Heart right ventricle (tissue), 16 donors: ENCODE measurements around the gene MIDN. TPM values are rescaled to one million over a fixed set of nuclear protein-coding genes. Genes with fewer than 3 reads are reported as not detected.

Source experiments
- ATAC-seq, 8 donors: fragments of 200-7000 bp; cut with Tn5 transposase; one replicate each; pipeline ENCODE4 v1.9.1; 2020; ENCODE audit warnings: mild to moderate bottlenecking in 8 of 8, moderate library complexity in 8 of 8, moderate number of reproducible peaks in 1 of 8
- DNase-seq, 2 donors: peaks; one replicate each; pipeline ENCODE4 v3.0.0-alpha.2; 2020
- H3K27ac ChIP-seq, 10 donors: fragments of 200-600 bp; sonication (generic) in 2 of 10; one replicate each; pipeline versions ENCODE4 v1.5.0 to v1.8.0; 2020 to 2022; ENCODE audit warnings: mild to moderate bottlenecking in 3 of 10
- H3K27me3 ChIP-seq, 7 donors: fragments of 200-600 bp; one replicate each; pipeline ENCODE4 v1.8.0; 2021 to 2022; ENCODE audit warnings: mild to moderate bottlenecking in 2 of 7
- H3K36me3 ChIP-seq, 9 donors: fragments of 200-600 bp; sonication (generic) in 1 of 9; one replicate each; pipeline versions ENCODE4 v1.5.0 to v1.8.0; 2020 to 2022; ENCODE audit warnings: mild to moderate bottlenecking in 2 of 9
- H3K4me1 ChIP-seq, 9 donors: fragments of 200-600 bp; sonication (generic) in 1 of 9; one replicate each; pipeline versions ENCODE4 v1.5.0 to v1.8.0; 2020 to 2022; ENCODE audit warnings: mild to moderate bottlenecking in 4 of 9
- H3K4me3 ChIP-seq, 10 donors: fragments of 200-600 bp; sonication (generic) in 2 of 10; one replicate each; pipeline versions ENCODE4 v1.5.0 to v1.8.0; 2020 to 2022; ENCODE audit warnings: mild to moderate bottlenecking in 7 of 10, moderate library complexity in 2 of 10
- H3K9me3 ChIP-seq, 11 donors: fragments of 200-600 bp in 10 of 11; sonication (generic) in 2 of 11; one replicate each; pipeline versions ENCODE4 v1.5.0 to v1.8.0; 2013 to 2022; ENCODE audit warnings: mild to moderate bottlenecking in 2 of 11, control low read depth in 1 of 11, moderate library complexity in 1 of 11
- WGBS, 2 donors: extraction: QIAGEN DNeasy Blood & Tissue Kit; methylation state at CpG; one replicate each; pipeline ENCODE4 v1.1.7; 2013; ENCODE audit warnings: inconsistent platforms in 1 of 2; 5-methylcytosine and 5-hydroxymethylcytosine counted together
- intact Hi-C, 10 donors: fragments of 100-400 bp; cut with DNase I; formaldehyde crosslinking; loops; one replicate each; pipeline versions ENCODE4 v1.11.1 to v1.14.2; 2022
- polyA plus RNA-seq, 2 donors: library from polyadenylated mRNA; stranded (reverse); fragments of 200-250 nt; gene quantifications; one replicate each; pipeline ENCODE4 v1.2.3, GENCODE V29; 2013
- total RNA-seq, 10 donors: library from RNA; stranded (reverse); fragmentation: NEBNext Ultra II Directional in 3 of 10; extraction: Animal tissue kit (Norgen Biotek cat#: 25700) in 3 of 10; gene quantifications; one replicate each; pipeline versions ENCODE4 v1.2.1 to v1.2.4, GENCODE V29; 2021 to 2023
- TF ChIP-seq, protein P1 (sequence below), 9 donors: fragments of 200-600 bp; sonication (generic) in 2 of 9; IDR thresholded peaks; one replicate each; pipeline versions ENCODE4 v1.5.0 to v1.8.0; 2021 to 2022; ENCODE audit warnings: antibody characterized with exemption in 9 of 9, mild to moderate bottlenecking in 5 of 9, moderate library complexity in 1 of 9
- donor health status: Arrhythmogenic right ventricular cardiomyopathy.
- donor health status: ischemic (EF 13 %, LVEDD 7.1; RV severe dilation, severe dysfunction).
- donor health status: healthy with polysubstance abuse.
- donor health status: DM: no; HTN: yes; CAD: no.
- donor health status: DM: no; HTN: no; CAD: no.
- donor health status: ischemic (EF 25% LVEDD 6.9; RV normal size, moderate dysfunction).
- donor health status: ischemic (EF 25% LVEDD 5.7; RV mildly dilated, moderate dysfunction).
- donor health status: healthy.
- donor health status: DM: yes; HTN: yes; CAD: no.
- donor health status: Ischemic cardiomyopathy.
- donor health status: ischemic (EF 35%, LVEDD 5.7; RV mildly dilated, moderate dysfunction).
- donor health status: nonischemic (EF 11% LVEDD 7.7; RV severe dilation, severe dysfunction).
- donor health status: DM: yes; HTN: yes; CAD: no.
- donor health status: PGD.
- donor health status: ischemic (EF 29% LVEDD 5.4; RV normal size, mild dysfunction).
- donor health status: nonischemic (EF 23%, LVEDD 6.1; RV moderate dilation, normal function).

Gene MIDN
- total and polyA plus RNA-seq, 12 donors = 22.7 to 236 (median 63.7) TPM

DNA sequence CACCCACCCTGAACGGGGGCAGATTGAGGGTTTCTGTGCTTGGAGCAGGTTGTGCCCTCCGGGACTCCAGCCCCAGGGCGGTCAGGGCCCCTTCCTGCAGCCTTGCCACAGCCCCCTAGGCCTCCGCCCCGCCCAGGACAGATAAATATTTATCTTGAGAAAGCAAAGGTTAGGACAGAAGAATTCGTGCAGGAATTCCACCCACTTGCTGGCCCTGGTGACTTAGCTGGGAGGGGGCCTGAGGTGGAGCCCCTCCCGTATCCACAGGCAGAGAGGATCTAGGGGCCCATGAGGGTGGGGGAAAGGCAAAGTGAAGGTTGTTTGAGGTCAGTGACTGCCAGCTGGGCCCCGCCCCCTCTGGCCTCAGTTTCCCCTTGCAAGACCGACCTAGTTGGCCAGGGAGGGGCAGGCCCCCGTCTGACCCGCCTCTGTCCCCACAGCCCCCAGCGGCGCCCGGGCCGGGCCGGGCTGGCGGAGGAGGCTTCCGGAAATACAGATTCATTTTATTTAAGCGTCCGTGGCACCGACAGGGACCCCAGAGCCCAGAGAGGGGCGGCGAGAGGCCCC is 5.2 kb downstream of the MIDN start:
- ATAC-seq (no peak), DNase-seq (no peak)
- Histone ChIP-seq H3K27me3 (no peaks in the 10 kb centered on the region), H3K36me3 (peaks cover 15 to 74% (median 49%) of the 10 kb centered on the region in 9 donors), H3K4me1 (peaks cover 36 to 78% (median 71%) of the 10 kb centered on the region in 9 donors), H3K9me3 (no peaks in the 10 kb centered on the region), H3K27ac (peak overlapping the region; percentile 95 to 100 (median 100)), H3K4me3 (peak overlapping the region; percentile 58 to 99 (median 94))
- 42 to 47% methylated on average over 23 of the region's 23 CpGs for WGBS, 2 donors
- TF ChIP-seq, protein P1, sequence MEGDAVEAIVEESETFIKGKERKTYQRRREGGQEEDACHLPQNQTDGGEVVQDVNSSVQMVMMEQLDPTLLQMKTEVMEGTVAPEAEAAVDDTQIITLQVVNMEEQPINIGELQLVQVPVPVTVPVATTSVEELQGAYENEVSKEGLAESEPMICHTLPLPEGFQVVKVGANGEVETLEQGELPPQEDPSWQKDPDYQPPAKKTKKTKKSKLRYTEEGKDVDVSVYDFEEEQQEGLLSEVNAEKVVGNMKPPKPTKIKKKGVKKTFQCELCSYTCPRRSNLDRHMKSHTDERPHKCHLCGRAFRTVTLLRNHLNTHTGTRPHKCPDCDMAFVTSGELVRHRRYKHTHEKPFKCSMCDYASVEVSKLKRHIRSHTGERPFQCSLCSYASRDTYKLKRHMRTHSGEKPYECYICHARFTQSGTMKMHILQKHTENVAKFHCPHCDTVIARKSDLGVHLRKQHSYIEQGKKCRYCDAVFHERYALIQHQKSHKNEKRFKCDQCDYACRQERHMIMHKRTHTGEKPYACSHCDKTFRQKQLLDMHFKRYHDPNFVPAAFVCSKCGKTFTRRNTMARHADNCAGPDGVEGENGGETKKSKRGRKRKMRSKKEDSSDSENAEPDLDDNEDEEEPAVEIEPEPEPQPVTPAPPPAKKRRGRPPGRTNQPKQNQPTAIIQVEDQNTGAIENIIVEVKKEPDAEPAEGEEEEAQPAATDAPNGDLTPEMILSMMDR (IDR thresholded peaks at IDR 0.05) = no peak
- intact Hi-C loops = no loop called here

DNA sequence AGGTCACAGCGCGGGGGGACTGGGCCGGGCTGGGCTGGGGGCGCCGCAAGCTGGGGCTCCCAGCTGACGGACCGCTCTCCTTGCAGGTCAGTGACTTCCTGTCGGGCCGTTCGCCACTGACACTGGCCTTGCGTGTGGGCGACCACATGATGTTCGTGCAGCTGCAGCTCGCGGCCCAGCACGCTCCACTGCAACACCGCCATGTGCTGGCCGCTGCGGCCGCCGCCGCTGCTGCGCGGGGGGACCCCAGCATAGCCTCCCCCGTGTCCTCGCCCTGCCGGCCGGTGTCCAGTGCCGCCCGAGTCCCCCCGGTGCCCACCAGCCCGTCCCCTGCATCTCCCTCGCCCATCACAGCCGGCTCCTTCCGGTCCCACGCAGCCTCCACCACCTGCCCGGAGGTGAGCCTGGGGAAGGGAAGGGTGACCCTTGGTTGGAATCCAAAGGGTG is 5.7 kb downstream of the MIDN start:
- Histone ChIP-seq H3K9me3 (no peaks in the 10 kb centered on the region), H3K27me3 (no peaks in the 10 kb centered on the region), H3K27ac (peak overlapping the region; percentile 95 to 100 (median 100)), H3K4me1 (peaks cover 37 to 83% (median 76%) of the 10 kb centered on the region in 9 donors), H3K4me3 (peak overlapping the region; percentile 58 to 99 (median 94)), H3K36me3 (peaks cover 15 to 79% (median 50%) of the 10 kb centered on the region in 9 donors)
- DNase-seq (no peak), ATAC-seq (no peak)
- intact Hi-C loops = no loop called here
- WGBS, 2 donors = 71 to 74% methylated on average over 37 of the region's 37 CpGs
- TF ChIP-seq, protein P1 (IDR thresholded peaks at IDR 0.05) = no peak

DNA sequence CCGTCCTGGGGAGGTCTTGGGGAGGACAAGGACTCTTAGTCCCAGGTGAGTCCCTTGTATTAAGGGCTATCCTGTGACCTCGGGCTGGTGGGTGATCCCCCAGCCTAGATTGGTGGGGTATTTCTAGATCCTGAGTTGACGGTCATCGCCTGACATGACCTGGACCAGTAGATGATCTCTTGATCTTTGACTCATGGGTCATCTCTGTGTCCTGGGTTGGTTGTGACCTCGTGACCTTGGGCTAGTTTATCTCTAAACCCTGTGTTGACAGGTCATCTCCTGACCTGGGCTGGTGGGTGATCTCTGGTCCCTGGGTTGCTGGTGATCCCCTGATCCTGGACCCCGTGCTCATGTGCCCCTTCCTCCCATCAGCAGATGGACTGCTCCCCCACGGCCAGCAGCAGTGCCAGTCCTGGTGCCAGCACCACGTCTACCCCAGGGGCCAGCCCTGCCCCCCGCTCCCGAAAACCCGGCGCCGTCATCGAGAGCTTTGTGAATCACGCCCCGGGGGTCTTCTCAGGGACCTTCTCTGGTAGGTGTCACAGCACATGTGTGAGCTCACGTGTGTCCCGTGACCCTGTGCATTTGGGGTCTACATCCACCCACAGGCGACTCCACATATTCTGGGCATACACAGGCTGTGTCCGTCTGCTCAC is 6.3 kb downstream of the MIDN start:
- WGBS, 2 donors = 83 to 87% methylated on average over 20 of the region's 20 CpGs
- intact Hi-C loops = no loop called here
- Histone ChIP-seq H3K36me3 (peaks cover 15 to 81% (median 50%) of the 10 kb centered on the region in 9 donors), H3K4me1 (peaks cover 41 to 89% (median 81%) of the 10 kb centered on the region in 9 donors), H3K9me3 (no peaks in the 10 kb centered on the region), H3K4me3 (peak overlapping the region in 8 of 10 donors; percentile 82 to 99 (median 94)), H3K27ac (peak overlapping the region; percentile 95 to 100 (median 100)), H3K27me3 (no peaks in the 10 kb centered on the region)
- DNase-seq (no peak), ATAC-seq (no peak)
- TF ChIP-seq, protein P1 (IDR thresholded peaks at IDR 0.05) = no peak

DNA sequence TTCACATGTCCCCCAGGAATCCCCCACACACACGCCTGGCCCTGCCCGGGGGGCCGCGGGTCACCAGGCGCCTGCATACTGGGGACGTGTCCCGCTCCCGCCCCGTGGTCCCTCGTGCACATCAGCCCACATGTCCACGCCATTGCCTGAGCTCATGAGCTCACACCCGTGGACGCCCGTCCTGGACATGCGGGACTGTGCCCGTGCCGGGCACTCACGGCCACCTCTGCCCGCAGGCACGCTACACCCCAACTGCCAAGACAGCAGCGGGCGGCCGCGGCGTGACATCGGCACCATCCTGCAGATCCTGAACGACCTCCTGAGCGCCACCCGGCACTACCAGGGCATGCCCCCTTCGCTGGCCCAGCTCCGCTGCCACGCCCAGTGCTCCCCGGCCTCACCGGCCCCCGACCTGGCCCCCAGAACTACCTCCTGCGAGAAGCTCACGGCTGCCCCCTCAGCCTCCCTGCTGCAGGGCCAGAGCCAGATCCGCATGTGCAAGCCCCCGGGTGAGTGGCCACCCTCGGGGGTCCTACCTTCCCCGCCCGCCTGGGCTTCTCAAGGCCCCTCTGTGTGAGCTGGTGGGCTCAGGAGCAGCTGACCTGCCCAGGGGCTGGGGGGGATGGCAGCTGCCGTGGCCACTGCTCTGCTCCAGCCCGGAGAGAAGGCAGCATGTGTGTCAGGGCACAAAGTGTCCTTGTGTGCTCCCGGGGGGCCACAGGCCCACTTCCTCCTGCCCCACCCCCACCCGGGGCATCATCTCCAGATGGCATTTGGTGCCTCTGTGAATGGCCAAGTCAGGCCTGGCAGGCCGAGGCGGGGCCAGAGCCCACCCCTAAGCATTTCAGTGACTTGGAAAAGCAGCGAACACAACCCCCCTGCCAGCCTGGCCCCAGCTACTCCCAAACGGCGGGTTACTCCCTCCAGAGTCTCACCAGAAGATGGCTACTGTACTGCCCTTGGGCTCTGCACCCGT is 7.1 kb downstream of the MIDN start:
- no peak for DNase-seq
- TF ChIP-seq, protein P1 (IDR thresholded peaks at IDR 0.05) = no peak
- WGBS, 2 donors = 84 to 86% methylated on average over 51 to 52 of the region's 52 CpGs
- intact Hi-C loops = no loop called here
- peaks cover 47 to 97% (median 90%) of the 10 kb centered on the region in 9 donors for H3K4me1 ChIP-seq
- no peaks in the 10 kb centered on the region for H3K9me3 ChIP-seq
- no peaks in the 10 kb centered on the region for H3K27me3 ChIP-seq
- H3K27ac ChIP-seq = peak overlapping the region in 9 of 10 donors; percentile 95 to 100 (median 100)
- H3K4me3 ChIP-seq = no peak overlapping the region
- ATAC-seq = no peak
- peaks cover 15 to 77% (median 50%) of the 10 kb centered on the region in 9 donors for H3K36me3 ChIP-seq
